OCI-LY3 (cell line): ENCODE results near the gene EFNA2.

ENCODE experiments used
- CTCF ChIP-seq: fragments of 200-600, 300-600 bp; sonication (generic); IDR thresholded peaks from 2 replicates; pipeline ENCODE4 v1.5.1; 2014; ENCODE audit warnings: antibody characterized with exemption, low read length, low read depth
- EZH2phosphoT487 ChIP-seq: fragments of 200-600 bp; shearing (Covaris generic); IDR thresholded peaks from 2 replicates; pipeline ENCODE4 v1.6.1; 2018; ENCODE audit warnings: antibody characterized with exemption, mixed run types, low read depth

- no peak for TF ChIP-seq CTCF
- TF ChIP-seq EZH2phosphoT487: no peak
These were observed 36.2 kb upstream of the EFNA2 start for GRCh38 chr19:1249298-1249989.
